Esophagus muscularis mucosa (tissue), 4 donors: ENCODE measurements around the gene PTPRD.

Experiments used
- CTCF ChIP-seq, 3 experiments: fragments of 200-600 bp in 2 of 3; fragments of 450-650 bp in 1 of 3; sonication (generic) in 2 of 3; IDR thresholded peaks; one replicate each; pipeline ENCODE4 v1.5.1; 2017 to 2019; ENCODE audit warnings: antibody characterized with exemption in 3 of 3, mild to moderate bottlenecking in 2 of 3, moderate library complexity in 1 of 3
- EP300 ChIP-seq: sonication (generic); formaldehyde crosslinking; IDR thresholded peaks from one replicate; pipeline ENCODE4 v1.6.1; 2017; ENCODE audit warnings: antibody characterized with exemption
- POLR2A ChIP-seq: fragments of 450-650 bp; IDR thresholded peaks from one replicate; pipeline ENCODE4 v1.6.1; 2017; ENCODE audit warnings: antibody characterized with exemption, moderate library complexity, mild to moderate bottlenecking, low read depth

- TF ChIP-seq EP300 (no peak), CTCF (IDR thresholded peaks at IDR 0.05) (no peak), POLR2A (no peak)
Observed at GRCh38 chr9:8332331-8332650, 2280.5 kb downstream of the PTPRD start.
